Measurements from ENCODE around the gene KANSL2.

GRCh38 chr12:48640428-48640827, 41.6 kb downstream of the KANSL2 start:
- no peak for TF ChIP-seq CTCF (IDR thresholded peaks at IDR 0.05)
- TF ChIP-seq POLR2A (IDR thresholded peaks at IDR 0.05) = no peak
